ENCODE measurements around the gene TRIB2.

Gene TRIB2

GRCh38 chr2:12719400-12720277 is 2.9 kb downstream of the TRIB2 start:
- no peak for DNase-seq (ENCODE audit: low spot score)

- peak; percentile 86 for DNase-seq (ENCODE audit: low spot score)
These were observed 3.5 kb downstream of the TRIB2 start for GRCh38 chr2:12720278-12720620.

- no peak for DNase-seq (ENCODE audit: low spot score)
These were observed 4.1 kb downstream of the TRIB2 start for GRCh38 chr2:12720754-12721378.

DNA sequence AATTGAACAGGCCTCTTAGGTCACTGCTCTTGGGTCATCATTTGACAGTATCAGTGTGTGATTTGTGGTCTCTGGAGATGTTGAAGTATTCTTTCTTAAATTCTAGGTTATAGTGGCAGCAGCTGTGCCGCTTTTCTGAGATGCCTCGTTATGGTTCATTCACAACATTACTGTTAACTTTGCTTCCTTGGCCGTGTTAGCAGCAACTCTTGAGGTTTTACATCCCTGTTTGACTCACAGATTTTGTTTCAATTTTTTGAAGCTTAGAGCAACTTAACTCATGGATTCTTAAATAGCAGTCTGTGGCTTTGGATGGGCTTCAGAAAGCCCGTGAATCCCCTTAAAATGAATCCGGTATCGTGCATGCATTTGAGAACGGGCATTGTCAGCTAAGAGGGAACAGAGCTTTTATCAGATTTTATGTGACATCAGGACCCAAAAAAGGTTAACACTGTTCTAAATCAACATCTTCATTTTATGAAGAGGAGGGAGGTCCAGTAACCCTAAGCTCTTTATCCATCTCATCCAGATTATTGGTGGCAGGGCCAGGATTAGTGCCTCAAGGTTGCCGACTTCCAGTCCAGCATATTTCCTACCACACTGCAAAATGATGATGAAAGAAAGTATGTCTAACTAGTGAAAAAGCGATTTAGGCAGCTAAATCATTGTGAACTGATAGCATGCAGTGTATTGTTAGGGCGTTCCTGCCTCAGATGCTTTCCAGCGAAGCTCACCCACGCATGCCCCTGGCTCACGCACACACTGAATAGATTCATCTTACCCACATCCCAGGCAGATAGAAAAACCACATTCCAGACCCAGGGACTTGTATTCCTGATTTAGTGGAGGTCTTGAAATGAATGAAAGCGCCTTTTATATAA is 5.1 kb downstream of the TRIB2 start:
- no peak for DNase-seq (ENCODE audit: low spot score)

DNA sequence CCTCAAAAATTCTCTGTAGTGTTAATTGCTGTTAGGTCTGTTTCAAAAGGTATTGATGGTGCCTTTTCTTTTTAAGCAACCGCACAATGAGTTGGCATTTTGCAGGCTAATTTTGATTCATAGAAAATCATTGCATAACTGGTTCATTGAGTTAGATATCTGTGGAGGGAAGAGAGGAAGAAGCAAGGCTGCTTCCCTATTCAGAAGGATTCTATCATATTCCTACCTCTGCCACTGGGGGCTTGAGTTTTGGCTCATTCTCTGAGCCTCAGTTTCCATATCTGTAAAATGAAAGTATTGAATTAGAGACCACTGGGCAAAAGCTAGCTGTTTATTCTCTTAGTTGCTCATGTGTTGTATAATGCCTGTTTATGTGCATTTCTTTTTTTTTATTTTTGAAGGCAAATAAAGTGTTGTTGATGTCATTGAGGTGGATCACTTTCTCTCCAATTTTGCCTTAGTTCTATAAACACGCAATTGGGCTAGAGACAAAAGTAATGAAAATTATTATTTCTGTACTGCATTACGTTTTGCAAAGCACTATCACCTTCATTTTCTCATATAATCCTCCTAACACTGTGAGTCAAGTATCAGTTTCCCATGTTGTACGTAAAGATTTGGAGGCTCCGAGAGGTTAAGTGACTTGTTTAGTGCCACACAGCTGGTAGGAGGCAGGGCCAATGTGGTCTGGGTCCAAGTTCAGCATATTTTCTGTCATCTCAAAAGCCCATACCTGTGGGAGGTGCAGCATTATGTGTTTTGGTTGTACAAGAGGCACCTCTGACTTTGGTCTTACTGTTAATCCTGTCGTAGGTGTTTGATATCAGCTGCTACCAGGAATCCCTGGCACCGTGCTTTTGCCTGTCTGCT is 5.9 kb downstream of the TRIB2 start:
- no peak for DNase-seq (ENCODE audit: low spot score)

GRCh38 chr2:12723736-12724463 is 7.2 kb downstream of the TRIB2 start:
- peak; percentile 29 for DNase-seq (ENCODE audit: low spot score)

- DNase-seq (ENCODE audit: low spot score) = no peak
These were observed 8.8 kb downstream of the TRIB2 start for GRCh38 chr2:12725233-12726187.

DNA sequence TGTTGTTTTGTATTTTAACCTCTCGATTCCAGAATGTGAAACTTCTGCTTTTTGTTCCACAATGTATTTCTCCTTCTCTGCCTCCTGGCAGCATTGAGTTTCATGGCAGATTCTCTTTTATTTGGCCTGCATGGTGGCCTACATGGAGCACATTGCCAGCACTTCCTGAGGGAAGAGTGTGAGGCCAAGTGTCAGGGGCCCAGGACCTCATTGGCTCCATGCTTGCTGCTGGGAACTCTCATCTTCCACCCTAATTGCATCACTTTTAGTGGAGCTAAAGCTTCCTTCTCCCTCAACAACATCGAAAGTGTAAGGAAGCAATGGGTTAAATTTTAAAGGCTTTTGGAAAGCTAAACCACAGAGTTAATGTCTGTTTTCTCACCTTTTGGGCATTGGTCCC is 9.5 kb downstream of the TRIB2 start:
- no peak for DNase-seq (ENCODE audit: low spot score)

DNA sequence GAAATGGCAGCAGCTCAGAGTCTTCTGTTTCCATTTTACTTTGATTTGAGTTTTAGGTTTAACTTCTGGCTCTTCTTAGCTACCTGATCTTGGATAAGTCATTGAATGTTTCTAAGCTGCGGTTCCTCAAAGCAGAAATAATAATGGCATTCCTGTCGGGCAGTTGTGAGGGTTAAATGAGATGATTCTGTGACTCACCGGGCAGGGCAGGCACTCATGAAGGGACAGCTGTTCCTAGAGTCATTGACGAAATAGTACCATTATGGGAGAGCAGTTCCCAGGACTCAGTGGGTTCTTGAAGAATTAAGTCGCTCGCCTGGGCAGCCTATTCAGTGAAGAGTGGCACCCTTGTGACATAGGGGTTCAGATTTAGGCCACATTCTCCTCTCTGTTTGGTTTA is 10.3 kb downstream of the TRIB2 start:
- no peak for DNase-seq (ENCODE audit: low spot score)

DNA sequence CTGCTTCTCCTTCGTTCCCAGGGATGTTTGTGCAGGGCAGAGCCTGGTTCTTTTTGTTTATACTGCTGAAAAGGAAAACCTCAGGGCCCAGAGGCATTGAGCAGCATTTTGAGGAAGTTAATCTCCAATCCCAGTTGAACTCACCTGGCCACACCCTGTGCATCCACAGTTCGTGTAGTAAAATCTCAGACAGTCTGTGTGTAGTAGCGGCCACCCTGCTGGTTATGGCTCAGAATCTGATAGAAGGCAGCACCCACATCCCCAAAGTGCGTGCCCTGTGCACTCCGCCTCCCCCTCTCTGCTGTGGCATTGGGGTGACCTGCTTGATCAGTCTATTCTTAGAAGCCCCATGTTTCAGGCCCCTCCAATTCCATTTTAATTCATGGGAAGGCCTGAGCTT is 10.9 kb downstream of the TRIB2 start:
- DNase-seq (ENCODE audit: low spot score) = no peak

- DNase-seq (ENCODE audit: low spot score) = no peak
These were observed 11.6 kb downstream of the TRIB2 start for GRCh38 chr2:12728221-12728777.

DNA sequence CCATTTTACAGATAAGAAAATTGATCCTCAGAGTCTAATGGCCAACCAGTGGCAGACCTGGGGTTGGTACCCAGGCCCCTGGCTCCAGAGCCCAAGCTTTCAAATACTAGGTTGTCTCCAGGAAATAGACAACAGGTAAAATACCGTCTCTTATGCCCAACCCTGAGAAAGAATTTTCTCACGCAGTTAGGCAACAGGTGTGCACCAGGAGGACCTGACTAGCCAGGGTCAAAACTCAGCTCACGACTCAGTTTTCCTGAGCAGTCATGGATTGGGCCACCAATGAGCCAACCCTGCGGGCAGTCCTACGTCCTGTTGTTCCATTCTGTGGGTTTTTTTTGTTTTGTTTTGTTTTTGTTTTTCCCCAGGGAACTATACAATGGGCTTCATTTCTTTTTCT is 13.5 kb downstream of the TRIB2 start:
- no peak for DNase-seq (ENCODE audit: low spot score)

- DNase-seq (ENCODE audit: low spot score) = no peak
These were observed 15.1 kb downstream of the TRIB2 start for GRCh38 chr2:12731701-12732280.

DNA sequence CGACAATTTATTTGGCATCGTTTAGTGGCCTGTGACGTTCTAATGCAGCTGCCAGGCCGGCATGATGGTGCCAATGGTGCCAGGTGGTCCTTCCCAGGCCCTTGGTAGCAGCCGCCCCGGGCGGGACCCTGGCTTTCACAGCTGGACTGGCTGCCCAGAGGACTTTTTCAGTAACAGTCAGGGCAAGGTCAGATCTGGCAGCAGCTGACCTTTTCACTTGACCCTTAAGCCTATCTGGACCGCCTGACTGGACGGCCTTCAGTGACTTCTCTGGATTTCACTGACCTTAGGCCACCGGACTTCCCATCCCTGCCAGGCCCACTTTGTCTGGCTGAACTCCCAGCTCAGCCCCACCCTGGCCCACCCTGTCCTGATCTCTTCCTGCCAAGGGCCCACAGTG is 15.9 kb downstream of the TRIB2 start:
- DNase-seq (ENCODE audit: low spot score) = no peak

GRCh38 chr2:12733846-12734245 is 17.1 kb downstream of the TRIB2 start:
- DNase-seq (ENCODE audit: low spot score) = no peak

- DNase-seq (ENCODE audit: low spot score) = no peak
These were observed 18.3 kb downstream of the TRIB2 start for GRCh38 chr2:12734914-12735654.

GRCh38 chr2:12737297-12737696 is 20.6 kb downstream of the TRIB2 start:
- no peak for DNase-seq (ENCODE audit: low spot score)
